Cardiac muscle cell (in vitro differentiated cells and primary cell): Measurements from ENCODE around the gene ARMC7. TPM values are rescaled to one million over a fixed set of nuclear protein-coding genes. Genes with fewer than 3 reads are reported as not detected.

Experiments
- DNase-seq, 2 donors: peaks; one replicate each; pipeline versions ENCODE4 v3.0.0 to v3.0.0-alpha.2; 2010 to 2017; ENCODE audit warnings: low read depth in 1 of 2, low spot score in 1 of 2
- H3K27ac ChIP-seq: fragments of 200-600 bp; sonication (generic); 2 replicates; pipeline ENCODE4 v1.5.1; 2016
- H3K27me3 ChIP-seq: fragments of 200-600 bp; sonication (generic); 2 replicates; pipeline ENCODE4 v1.6.0; 2016; ENCODE audit warnings: control low read depth
- H3K36me3 ChIP-seq: fragments of 200-600 bp; sonication (generic); 2 replicates; pipeline ENCODE4 v1.5.1; 2016; ENCODE audit warnings: control low read depth
- H3K4me1 ChIP-seq: fragments of 200-600 bp; sonication (generic); 2 replicates; pipeline ENCODE4 v1.8.1; 2017; ENCODE audit warnings: low read depth, mild to moderate bottlenecking, mixed run types
- H3K4me3 ChIP-seq: fragments of 200-600 bp; sonication (generic); 2 replicates; pipeline ENCODE4 v1.5.1; 2016; ENCODE audit warnings: mild to moderate bottlenecking
- H3K9me3 ChIP-seq: fragments of 200-600 bp; sonication (generic); 2 replicates; pipeline ENCODE4 v1.5.1; 2017; ENCODE audit warnings: low read depth, mild to moderate bottlenecking, control low read depth
- CTCF ChIP-seq: IDR thresholded peaks from 2 replicates; pipeline ENCODE4 v1.5.1; 2012; ENCODE audit warnings: low read depth, mild to moderate bottlenecking, low read length
- polyA plus RNA-seq: library from polyadenylated mRNA; unstranded; fragments of >200 nt; fragmentation: Nextera tagmentation; extraction: Ambion mirVana; gene quantifications from 2 replicates; pipeline ENCODE4 v1.2.1, GENCODE V29; 2016
- total RNA-seq: library from RNA; depleted of rRNA; stranded (reverse); fragments of >200 nt; gene quantifications from 2 replicates; pipeline ENCODE4 v1.2.3, GENCODE V29; 2016

Gene ARMC7
- total and polyA plus RNA-seq, 2 experiments from 2014 or later: 6.5 to 8.8 TPM

DNA sequence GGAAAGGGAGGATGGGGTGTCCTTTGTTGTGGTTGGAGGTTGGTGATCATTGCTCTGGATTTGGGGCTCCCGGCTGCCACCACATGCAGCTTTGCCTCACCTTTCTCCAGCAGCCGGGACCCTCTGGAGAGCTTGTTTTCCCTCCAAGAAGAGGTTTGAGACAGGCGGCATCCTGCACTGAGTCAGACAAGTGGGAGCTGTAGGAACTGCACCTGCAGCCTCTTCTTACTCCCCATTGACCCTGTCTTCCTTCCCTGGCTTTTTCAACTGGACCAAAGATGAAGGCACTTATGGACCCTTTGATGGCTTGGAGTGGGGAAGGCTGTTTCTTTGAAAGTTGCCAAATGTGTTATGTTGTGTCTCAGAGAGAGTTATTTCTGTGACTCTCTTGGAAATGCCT is 46.1 kb upstream of the ARMC7 start:
- H3K27ac ChIP-seq: no peak overlapping the region
- no peak for TF ChIP-seq CTCF
- H3K4me3 ChIP-seq: no peak overlapping the region
- no peaks in the 10 kb centered on the region for H3K27me3 ChIP-seq
- no peaks in the 10 kb centered on the region for H3K4me1 ChIP-seq
- no peak for DNase-seq
- H3K36me3 ChIP-seq: peaks cover 23% of the 10 kb centered on the region
- no peaks in the 10 kb centered on the region for H3K9me3 ChIP-seq

DNA sequence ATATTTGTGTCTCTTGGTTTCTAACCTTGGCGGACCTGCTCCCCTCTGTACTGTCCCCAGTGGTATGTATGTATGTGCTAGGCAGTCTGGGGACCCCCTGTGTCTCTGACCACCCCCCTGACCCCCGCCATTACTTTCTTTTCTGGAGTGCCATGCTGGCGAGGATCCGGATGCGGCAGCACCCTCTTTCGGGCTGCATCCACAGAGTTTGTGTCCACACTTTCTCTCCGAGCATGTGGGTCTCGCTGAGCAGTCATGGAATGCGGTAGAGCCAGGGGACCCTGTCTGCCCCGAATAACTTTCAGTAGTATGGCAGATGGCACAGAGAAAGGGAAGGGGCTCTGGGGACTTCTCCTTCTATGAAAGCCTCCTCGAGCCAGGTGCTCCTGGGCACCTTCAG is 45.7 kb upstream of the ARMC7 start:
- DNase-seq: no peak
- H3K36me3 ChIP-seq: peaks cover 23% of the 10 kb centered on the region
- no peaks in the 10 kb centered on the region for H3K27me3 ChIP-seq
- no peak for TF ChIP-seq CTCF
- H3K4me1 ChIP-seq: no peaks in the 10 kb centered on the region
- H3K27ac ChIP-seq: no peak overlapping the region
- no peaks in the 10 kb centered on the region for H3K9me3 ChIP-seq
- no peak overlapping the region for H3K4me3 ChIP-seq

GRCh38 chr17:75064460-75064859 is 45.3 kb upstream of the ARMC7 start:
- Histone ChIP-seq H3K9me3 (no peaks in the 10 kb centered on the region), H3K27me3 (no peaks in the 10 kb centered on the region), H3K4me1 (no peaks in the 10 kb centered on the region), H3K27ac (no peak overlapping the region), H3K4me3 (no peak overlapping the region), H3K36me3 (peaks cover 23% of the 10 kb centered on the region)
- DNase-seq: no peak
- no peak for TF ChIP-seq CTCF

DNA sequence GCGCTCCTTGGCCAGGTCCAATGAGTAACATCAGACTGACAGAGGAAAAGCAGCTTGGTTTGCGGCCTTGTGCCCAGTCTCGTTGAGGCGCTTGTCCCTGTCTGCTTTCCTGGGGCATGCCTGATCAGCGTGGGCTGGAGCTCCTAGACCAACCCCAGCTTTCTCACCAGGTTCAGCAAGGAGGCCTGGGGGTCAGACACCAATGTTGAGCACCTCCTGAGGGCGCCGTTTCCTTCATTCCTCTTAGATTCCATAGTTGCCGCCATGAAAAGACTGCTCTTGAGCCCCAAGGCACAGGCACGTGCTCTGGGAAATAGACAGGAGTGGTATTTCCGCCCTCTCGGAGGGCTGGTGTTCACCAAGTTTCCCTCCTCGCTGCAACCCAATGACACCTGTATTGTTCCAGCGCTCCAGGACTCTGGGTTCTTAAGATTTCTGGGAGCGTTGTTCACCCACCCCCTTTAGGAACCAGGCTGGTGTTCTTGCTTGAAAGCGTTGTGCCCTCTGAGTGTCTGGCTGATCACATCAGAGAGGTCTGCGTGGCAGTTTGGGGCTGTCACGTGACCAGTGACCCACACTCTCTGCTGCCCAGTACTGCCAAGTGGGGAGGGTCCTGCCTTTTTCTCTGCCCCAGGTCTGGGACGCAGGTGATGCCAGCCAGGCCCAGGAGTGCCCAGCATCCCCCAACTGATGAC is 44.8 kb upstream of the ARMC7 start:
- Histone ChIP-seq H3K9me3 (no peaks in the 10 kb centered on the region), H3K36me3 (peaks cover 23% of the 10 kb centered on the region), H3K27ac (no peak overlapping the region), H3K27me3 (no peaks in the 10 kb centered on the region), H3K4me3 (no peak overlapping the region), H3K4me1 (no peaks in the 10 kb centered on the region)
- DNase-seq: no peak
- TF ChIP-seq CTCF: no peak

DNA sequence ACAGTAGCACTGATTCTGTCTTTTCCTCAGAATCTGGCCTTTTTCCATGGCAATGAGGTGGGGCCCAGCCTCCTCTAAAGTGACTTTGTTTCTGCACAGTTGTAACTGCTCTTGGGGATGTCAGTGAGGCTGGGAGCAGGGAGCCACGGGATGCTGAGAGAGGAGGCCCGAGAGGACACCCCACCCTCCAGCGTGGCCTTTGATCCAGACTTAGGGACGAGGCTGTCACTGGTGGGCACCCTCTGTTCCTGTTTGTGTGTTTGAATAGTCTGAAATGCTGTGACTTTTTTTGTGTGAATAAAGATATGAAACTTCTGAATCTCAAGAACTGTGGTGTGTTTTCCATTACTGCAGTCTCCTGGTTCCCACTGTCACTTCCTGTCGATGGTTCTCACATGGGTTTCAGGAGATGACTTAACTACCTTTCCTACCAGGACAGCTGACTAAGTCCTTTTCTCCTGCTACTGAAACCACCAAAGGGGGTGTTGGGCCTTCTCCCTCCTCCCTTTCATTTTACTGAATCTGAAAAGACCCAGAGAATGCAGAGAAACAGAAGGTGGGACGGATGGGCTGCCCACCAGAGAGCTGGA is 44.1 kb upstream of the ARMC7 start:
- H3K9me3 ChIP-seq: no peaks in the 10 kb centered on the region
- no peak for DNase-seq
- no peak for TF ChIP-seq CTCF
- H3K27ac ChIP-seq: no peak overlapping the region
- H3K4me3 ChIP-seq: no peak overlapping the region
- H3K27me3 ChIP-seq: no peaks in the 10 kb centered on the region
- H3K4me1 ChIP-seq: no peaks in the 10 kb centered on the region
- peaks cover 22% of the 10 kb centered on the region for H3K36me3 ChIP-seq
